AG09309 (cell line): ENCODE results near the gene PFN1.
A peak's percentile ranks its signal among the peaks of the same experiment; 100 is the strongest.

ENCODE experiments used
- DNase-seq: peaks from one replicate; pipeline ENCODE4 v3.0.0-alpha.2; 2010; ENCODE audit warnings: low read depth
- H3K4me3 ChIP-seq: 2 replicates; pipeline ENCODE4 v1.5.1; 2011; ENCODE audit warnings: mild to moderate bottlenecking, low read depth, low read length, moderate library complexity; ENCODE audit not compliant: control insufficient read depth
- TF ChIP-seq, protein P1 (sequence below): IDR thresholded peaks from 2 replicates; pipeline ENCODE4 v1.5.1; 2011; ENCODE audit warnings: mild to moderate bottlenecking, low read depth, low read length, inconsistent platforms; ENCODE audit not compliant: insufficient read depth, control insufficient read depth; ENCODE audit errors: missing control alignments

PFN1 gene

DNA sequence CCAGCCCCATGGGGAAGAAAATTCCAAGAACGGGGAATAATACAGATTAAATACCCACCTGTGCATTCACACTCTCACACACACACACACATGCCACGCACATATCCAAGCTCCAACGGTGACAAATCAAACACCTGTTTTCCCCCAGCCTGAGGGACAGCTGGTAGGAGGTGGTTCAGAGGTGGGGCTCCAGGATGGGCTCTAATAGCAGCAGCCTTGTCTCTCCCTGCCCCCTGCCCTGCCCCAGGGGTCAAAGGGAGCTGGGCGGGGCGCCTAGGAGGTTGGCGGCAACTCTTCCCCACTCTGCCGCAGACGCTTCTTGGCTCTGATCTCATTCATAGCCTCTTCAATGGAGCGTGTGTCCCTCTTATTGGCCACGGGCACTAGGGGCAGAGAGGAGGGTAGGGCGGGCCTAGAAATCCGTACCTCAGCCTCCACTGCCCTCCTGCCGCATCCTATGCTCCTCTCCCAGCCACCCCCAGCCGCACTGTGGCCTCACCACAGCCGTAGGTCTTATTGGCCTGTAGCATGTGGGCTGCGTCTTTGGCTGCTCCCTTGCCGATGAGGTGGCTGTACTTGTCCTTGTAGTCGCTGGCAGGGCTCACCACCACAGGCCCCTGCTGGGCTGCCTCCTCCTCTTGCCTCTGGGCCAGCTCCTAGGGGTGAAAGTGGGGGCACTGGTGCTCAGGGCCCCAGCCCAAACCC, 11.1 kb upstream of the PFN1 start:
- TF ChIP-seq, protein P1, sequence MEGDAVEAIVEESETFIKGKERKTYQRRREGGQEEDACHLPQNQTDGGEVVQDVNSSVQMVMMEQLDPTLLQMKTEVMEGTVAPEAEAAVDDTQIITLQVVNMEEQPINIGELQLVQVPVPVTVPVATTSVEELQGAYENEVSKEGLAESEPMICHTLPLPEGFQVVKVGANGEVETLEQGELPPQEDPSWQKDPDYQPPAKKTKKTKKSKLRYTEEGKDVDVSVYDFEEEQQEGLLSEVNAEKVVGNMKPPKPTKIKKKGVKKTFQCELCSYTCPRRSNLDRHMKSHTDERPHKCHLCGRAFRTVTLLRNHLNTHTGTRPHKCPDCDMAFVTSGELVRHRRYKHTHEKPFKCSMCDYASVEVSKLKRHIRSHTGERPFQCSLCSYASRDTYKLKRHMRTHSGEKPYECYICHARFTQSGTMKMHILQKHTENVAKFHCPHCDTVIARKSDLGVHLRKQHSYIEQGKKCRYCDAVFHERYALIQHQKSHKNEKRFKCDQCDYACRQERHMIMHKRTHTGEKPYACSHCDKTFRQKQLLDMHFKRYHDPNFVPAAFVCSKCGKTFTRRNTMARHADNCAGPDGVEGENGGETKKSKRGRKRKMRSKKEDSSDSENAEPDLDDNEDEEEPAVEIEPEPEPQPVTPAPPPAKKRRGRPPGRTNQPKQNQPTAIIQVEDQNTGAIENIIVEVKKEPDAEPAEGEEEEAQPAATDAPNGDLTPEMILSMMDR = no peak
- DNase-seq = no peak
- no peak overlapping the region for H3K4me3 ChIP-seq

DNA sequence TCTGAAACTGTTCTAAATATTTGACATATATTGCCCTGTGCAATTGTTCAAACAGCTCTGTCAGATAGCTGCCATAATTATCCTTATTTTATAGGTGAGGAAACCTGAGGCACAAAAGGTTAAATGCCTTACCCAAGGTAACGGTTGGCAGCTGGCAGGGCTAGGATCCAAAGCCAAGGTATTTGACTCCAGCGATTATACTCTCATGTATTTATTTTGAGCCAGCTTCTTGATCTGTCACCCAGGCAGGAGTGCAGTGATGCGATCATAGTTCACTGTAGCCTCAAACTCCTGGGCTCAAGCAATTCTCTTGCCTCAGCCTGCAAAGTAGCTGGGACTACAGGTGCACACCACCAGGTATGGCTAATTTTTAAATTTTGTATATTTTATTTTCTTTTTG, 9.8 kb upstream of the PFN1 start:
- DNase-seq = no peak
- no peak overlapping the region for H3K4me3 ChIP-seq
- TF ChIP-seq, protein P1 = no peak

DNA sequence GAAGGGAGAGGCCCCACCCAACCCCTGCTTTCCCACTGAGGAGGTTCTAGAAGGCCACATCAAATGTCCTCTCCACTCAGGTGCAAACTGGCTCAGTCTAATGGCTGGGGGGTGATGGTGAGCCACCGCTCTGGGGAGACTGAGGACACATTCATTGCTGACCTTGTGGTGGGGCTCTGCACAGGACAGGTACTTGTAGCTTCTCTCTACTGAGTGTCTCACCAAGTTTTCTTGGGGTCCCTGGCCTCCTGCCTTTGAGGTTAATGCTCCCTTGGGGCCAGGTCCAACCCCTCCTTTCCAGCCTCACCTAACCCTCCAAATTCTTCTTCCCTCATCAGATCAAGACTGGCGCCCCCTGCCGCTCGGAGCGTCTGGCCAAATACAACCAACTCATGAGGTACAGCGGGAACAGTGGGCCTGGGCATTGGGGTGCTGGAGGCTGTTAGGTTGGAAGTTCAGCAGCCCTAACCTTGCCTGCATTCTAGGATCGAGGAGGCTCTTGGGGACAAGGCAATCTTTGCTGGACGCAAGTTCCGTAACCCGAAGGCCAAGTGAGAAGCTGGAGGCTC, 8.2 kb upstream of the PFN1 start:
- no peak for DNase-seq
- no peak overlapping the region for H3K4me3 ChIP-seq
- TF ChIP-seq, protein P1 = peak; percentile 27

DNA sequence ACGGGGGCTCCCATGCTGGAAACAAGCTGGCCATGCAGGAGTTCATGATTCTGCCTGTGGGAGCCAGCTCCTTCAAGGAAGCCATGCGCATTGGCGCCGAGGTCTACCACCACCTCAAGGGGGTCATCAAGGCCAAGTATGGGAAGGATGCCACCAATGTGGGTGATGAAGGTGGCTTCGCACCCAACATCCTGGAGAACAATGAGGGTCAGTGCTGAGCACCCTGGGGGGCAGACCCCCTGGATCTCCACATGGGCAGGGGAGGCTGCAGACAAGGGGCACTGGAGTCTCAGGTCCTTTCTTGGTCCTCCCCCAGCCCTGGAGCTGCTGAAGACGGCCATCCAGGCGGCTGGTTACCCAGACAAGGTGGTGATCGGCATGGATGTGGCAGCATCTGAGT, 6.8 kb upstream of the PFN1 start:
- TF ChIP-seq, protein P1 = no peak
- no peak overlapping the region for H3K4me3 ChIP-seq
- DNase-seq = no peak

DNA sequence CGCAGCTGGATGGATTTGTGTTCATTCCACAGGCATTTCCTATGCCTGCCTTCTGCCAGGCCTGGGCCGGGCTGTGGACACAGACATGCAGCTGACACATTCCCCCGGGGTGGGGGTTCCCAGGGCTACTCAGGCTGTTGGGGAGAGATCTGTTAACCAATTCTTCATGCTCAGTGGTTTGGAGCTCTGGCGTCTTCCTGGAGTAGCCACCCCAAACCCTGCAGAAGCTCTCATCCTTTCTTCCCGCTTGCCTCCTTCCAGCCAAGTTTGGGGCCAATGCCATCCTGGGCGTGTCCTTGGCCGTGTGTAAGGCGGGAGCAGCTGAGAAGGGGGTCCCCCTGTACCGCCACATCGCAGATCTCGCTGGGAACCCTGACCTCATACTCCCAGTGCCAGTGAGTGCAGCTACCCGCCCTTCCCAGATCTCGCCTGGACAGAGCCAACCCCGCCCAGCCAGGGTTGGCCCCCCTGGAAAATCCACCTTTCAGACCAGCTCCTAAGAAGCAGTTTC, 5.2 kb upstream of the PFN1 start:
- H3K4me3 ChIP-seq = peak overlapping the region; percentile 11
- peak; percentile 58 for DNase-seq
- TF ChIP-seq, protein P1 = no peak

DNA sequence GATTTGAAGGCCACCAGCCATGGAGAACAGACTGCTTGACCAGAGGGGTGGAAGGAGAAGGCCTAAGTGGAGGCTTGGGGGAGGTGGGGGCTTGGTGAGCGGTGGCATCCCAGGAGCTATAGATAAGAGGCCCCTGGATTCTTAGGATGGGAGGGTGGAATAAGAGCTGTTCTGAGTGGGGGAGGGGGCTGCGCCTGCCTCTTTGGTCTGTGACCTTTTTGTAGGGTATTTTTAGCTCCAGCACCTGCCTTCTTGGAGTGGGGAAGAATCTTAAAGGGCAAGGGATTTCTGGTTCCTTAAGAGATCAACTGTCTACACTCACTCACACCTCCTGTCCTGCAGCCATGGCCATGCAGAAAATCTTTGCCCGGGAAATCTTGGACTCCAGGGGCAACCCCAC, 3.2 kb upstream of the PFN1 start:
- H3K4me3 ChIP-seq = no peak overlapping the region
- no peak for DNase-seq
- TF ChIP-seq, protein P1 = no peak

DNA sequence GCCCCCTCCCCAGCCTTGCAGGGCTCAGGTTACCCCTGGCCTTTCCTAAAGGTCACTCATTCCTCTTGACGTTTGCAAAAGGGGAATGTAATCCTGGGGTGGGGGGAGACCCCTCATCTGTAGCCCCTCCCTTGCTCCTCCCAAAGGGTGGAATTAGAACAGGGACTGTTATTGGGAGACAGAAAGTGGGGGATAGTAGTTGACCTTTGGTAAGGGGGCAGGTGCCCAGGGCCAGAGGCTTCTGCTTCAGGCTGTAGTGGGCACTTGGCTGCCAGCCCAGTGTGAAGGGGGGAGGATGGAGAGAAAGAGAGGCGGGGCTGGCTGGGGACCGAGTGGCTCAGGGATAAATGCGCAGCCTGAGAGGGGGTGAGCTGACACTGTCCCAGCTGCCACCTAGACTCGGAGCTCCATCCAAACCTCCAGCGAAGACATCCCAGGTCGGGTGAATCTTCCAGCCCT, 2.4 kb upstream of the PFN1 start, which contains the start of gene ENO3:
TSS of gene ENO3 (plus strand) at position 374 of the 459 bp plus-strand sequence. CDS start 711 bp downstream, outside the sequence.
- TF ChIP-seq, protein P1 = no peak
- peak within 1 kb of the TSS; percentile 31 for H3K4me3 ChIP-seq
- DNase-seq = no peak
